Measurements from ENCODE around the gene METAP1D.

GRCh38 chr2:172062402-172063004, 62.8 kb downstream of the METAP1D start:
- TF ChIP-seq, protein P1, sequence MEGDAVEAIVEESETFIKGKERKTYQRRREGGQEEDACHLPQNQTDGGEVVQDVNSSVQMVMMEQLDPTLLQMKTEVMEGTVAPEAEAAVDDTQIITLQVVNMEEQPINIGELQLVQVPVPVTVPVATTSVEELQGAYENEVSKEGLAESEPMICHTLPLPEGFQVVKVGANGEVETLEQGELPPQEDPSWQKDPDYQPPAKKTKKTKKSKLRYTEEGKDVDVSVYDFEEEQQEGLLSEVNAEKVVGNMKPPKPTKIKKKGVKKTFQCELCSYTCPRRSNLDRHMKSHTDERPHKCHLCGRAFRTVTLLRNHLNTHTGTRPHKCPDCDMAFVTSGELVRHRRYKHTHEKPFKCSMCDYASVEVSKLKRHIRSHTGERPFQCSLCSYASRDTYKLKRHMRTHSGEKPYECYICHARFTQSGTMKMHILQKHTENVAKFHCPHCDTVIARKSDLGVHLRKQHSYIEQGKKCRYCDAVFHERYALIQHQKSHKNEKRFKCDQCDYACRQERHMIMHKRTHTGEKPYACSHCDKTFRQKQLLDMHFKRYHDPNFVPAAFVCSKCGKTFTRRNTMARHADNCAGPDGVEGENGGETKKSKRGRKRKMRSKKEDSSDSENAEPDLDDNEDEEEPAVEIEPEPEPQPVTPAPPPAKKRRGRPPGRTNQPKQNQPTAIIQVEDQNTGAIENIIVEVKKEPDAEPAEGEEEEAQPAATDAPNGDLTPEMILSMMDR (conservative IDR thresholded peaks at IDR 0.05): no peak
- TF ChIP-seq EZH2 (IDR thresholded peaks at IDR 0.05; ENCODE audit: low read depth): no peak

All from PC-9 (cell line).